ENCODE measurements around the gene SNX25. TPM values are rescaled to one million over a fixed set of nuclear protein-coding genes. Genes with fewer than 3 reads are reported as not detected.

SNX25 gene
- total RNA-seq, 2 donors from 2014 or later = 21.4 to 26.0 TPM

GRCh38 chr4:185171373-185172071 lies 37.9 kb upstream of the SNX25 start:
- Histone ChIP-seq H3K27me3 (ENCODE audit: control insufficient read depth, insufficient read depth, low read length, poor library complexity, severe bottlenecking) (no peaks in the 10 kb centered on the region), H3K9me3 (ENCODE audit: control insufficient read depth, low read length) (no peaks in the 10 kb centered on the region), H3K36me3 (ENCODE audit: control insufficient read depth, insufficient read depth, low read length) (peaks cover 21% of the 10 kb centered on the region), H3K27ac (ENCODE audit: low read depth, low read length) (no peak overlapping the region), H3K4me1 (ENCODE audit: control insufficient read depth, insufficient read depth, low read length) (no peaks in the 10 kb centered on the region), H3K4me3 (ENCODE audit: low read length) (no peak overlapping the region), H3K9ac (ENCODE audit: extremely low read depth, low read length, poor library complexity, severe bottlenecking) (no peak overlapping the region)
- WGBS, 2 experiments (ENCODE audit: insufficient coverage in 1 of 2, insufficient read length in 1 of 2) = 94 to 100% methylated on average over 1 of the region's 2 CpGs
- no peak for TF ChIP-seq CTCF (conservative IDR thresholded peaks at IDR 0.05)
- H3K36me3 Mint-ChIP-seq (ENCODE audit: low read depth) = peaks cover 53% of the 10 kb centered on the region
- H3K4me1 Mint-ChIP-seq = no peaks in the 10 kb centered on the region
- no peaks in the 10 kb centered on the region for H3K9me3 Mint-ChIP-seq
- H3K27me3 Mint-ChIP-seq (ENCODE audit: insufficient read depth) = no peaks in the 10 kb centered on the region
- DNase-seq = no peak
- H3K4me3 Mint-ChIP-seq = no peak overlapping the region
- no peak overlapping the region for H3K27ac Mint-ChIP-seq

- H3K27ac Mint-ChIP-seq = no peak overlapping the region
- peaks cover 6% of the 10 kb centered on the region for H3K36me3 ChIP-seq (ENCODE audit: control insufficient read depth, insufficient read depth, low read length)
- H3K9me3 ChIP-seq (ENCODE audit: control insufficient read depth, low read length) = no peaks in the 10 kb centered on the region
- H3K27ac ChIP-seq (ENCODE audit: low read depth, low read length) = no peak overlapping the region
- H3K4me1 ChIP-seq (ENCODE audit: control insufficient read depth, insufficient read depth, low read length) = no peaks in the 10 kb centered on the region
- peaks cover 10% of the 10 kb centered on the region for H3K36me3 Mint-ChIP-seq (ENCODE audit: low read depth)
- H3K4me1 Mint-ChIP-seq = peaks cover 9% of the 10 kb centered on the region
- no peak overlapping the region for H3K9ac ChIP-seq (ENCODE audit: extremely low read depth, low read length, poor library complexity, severe bottlenecking)
- WGBS, 2 experiments (ENCODE audit: insufficient coverage in 1 of 2, insufficient read length in 1 of 2) = 83 to 93% methylated on average over 1 to 3 of the region's 3 CpGs
- no peak for TF ChIP-seq CTCF (conservative IDR thresholded peaks at IDR 0.05)
- H3K4me3 ChIP-seq (ENCODE audit: low read length) = no peak overlapping the region
- H3K9me3 Mint-ChIP-seq = no peaks in the 10 kb centered on the region
- no peaks in the 10 kb centered on the region for H3K27me3 Mint-ChIP-seq (ENCODE audit: insufficient read depth)
- no peaks in the 10 kb centered on the region for H3K27me3 ChIP-seq (ENCODE audit: control insufficient read depth, insufficient read depth, low read length, poor library complexity, severe bottlenecking)
- DNase-seq = no peak
- H3K4me3 Mint-ChIP-seq = no peak overlapping the region
These were observed 29.9 kb upstream of the SNX25 start for GRCh38 chr4:185179488-185179887.

GRCh38 chr4:185182239-185182638 lies 27.2 kb upstream of the SNX25 start:
- no peak overlapping the region for H3K4me3 ChIP-seq (ENCODE audit: low read length)
- H3K9me3 Mint-ChIP-seq = no peaks in the 10 kb centered on the region
- H3K36me3 ChIP-seq (ENCODE audit: control insufficient read depth, insufficient read depth, low read length) = peaks cover 6% of the 10 kb centered on the region
- no peak overlapping the region for H3K27ac Mint-ChIP-seq
- H3K9ac ChIP-seq (ENCODE audit: extremely low read depth, low read length, poor library complexity, severe bottlenecking) = no peak overlapping the region
- TF ChIP-seq CTCF (conservative IDR thresholded peaks at IDR 0.05) = no peak
- no peaks in the 10 kb centered on the region for H3K4me1 ChIP-seq (ENCODE audit: control insufficient read depth, insufficient read depth, low read length)
- peaks cover under 1% of the 10 kb centered on the region for H3K36me3 Mint-ChIP-seq (ENCODE audit: low read depth)
- H3K4me3 Mint-ChIP-seq = no peak overlapping the region
- no peaks in the 10 kb centered on the region for H3K9me3 ChIP-seq (ENCODE audit: control insufficient read depth, low read length)
- DNase-seq = no peak
- no peaks in the 10 kb centered on the region for H3K27me3 Mint-ChIP-seq (ENCODE audit: insufficient read depth)
- WGBS, 2 experiments (ENCODE audit: insufficient coverage in 1 of 2, insufficient read length in 1 of 2) = 55 to 57% methylated on average over 1 to 2 of the region's 2 CpGs
- no peak overlapping the region for H3K27ac ChIP-seq (ENCODE audit: low read depth, low read length)
- H3K27me3 ChIP-seq (ENCODE audit: control insufficient read depth, insufficient read depth, low read length, poor library complexity, severe bottlenecking) = no peaks in the 10 kb centered on the region
- H3K4me1 Mint-ChIP-seq = peaks cover 12% of the 10 kb centered on the region
